Measurements from ENCODE around the gene GAREM1. TPM values are rescaled to one million over a fixed set of nuclear protein-coding genes. Genes with fewer than 3 reads are reported as not detected.

Gene GAREM1
- total and polyA plus RNA-seq, 7 experiments from 2014 or later = 0.06 to 1.0 (median 0.43) TPM; not detected in 2

- CTCF ChIA-PET = no interaction called here
- H3K27ac Mint-ChIP-seq = no peak overlapping the region
These were observed 20.5 kb downstream of the GAREM1 start for GRCh38 chr18:32450026-32450691.

DNA sequence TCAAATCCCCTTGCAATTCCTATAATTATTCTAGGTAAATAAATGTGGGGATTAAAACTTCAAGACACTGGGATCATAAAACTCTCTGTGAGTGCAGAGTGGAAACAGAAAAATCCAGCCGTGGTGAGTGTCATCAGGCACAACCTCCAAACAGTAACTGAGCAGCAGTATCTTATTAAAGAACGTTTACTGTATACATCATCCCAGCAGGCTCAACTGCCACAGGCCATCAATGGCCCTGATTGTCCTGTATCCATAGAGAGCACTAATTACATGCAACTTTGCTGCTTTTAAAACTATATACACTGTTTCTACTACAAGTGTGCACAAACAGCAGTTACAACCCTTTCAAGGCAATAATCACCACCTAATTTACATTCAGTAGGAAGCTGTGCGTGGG lies 23.9 kb downstream of the GAREM1 start:
- POLR2A ChIA-PET = no interaction called here
- Mint-ChIP-seq H3K36me3 (no peaks in the 10 kb centered on the region), H3K27ac (no peak overlapping the region), H3K9me3 (no peaks in the 10 kb centered on the region), H3K4me3 (no peak overlapping the region), H3K4me1 (no peaks in the 10 kb centered on the region), H3K27me3 (peaks cover 5 to 28% (median 11%) of the 10 kb centered on the region in 5 donors)
- no peak for DNase-seq
- CTCF ChIA-PET = no interaction called here
- Histone ChIP-seq H3K27me3 (ENCODE audit: control insufficient read depth in 2 of 2, insufficient read depth in 2 of 2, low read length in 2 of 2) (peaks cover 0 to 3% of the 10 kb centered on the region in 2 donors), H3K4me1 (ENCODE audit: control insufficient read depth in 2 of 2, insufficient read depth in 2 of 2, low read length in 2 of 2) (no peaks in the 10 kb centered on the region), H3K9me3 (ENCODE audit: control insufficient read depth in 2 of 3, low read length in 3 of 3) (no peaks in the 10 kb centered on the region), H3K36me3 (ENCODE audit: control insufficient read depth in 2 of 3, insufficient read depth in 3 of 3, low read length in 3 of 3) (no peaks in the 10 kb centered on the region), H3K4me3 (ENCODE audit: low read length) (no peak overlapping the region), H3K27ac (ENCODE audit: low read depth, low read length) (no peak overlapping the region)
- no peak for ATAC-seq
- intact Hi-C loops (cut with micrococcal nuclease) = no loop called here

More at GRCh38 chr18:32450026-32450691, 20.5 kb downstream of the GAREM1 start:
- intact Hi-C loops (cut with micrococcal nuclease) = no loop called here
- ATAC-seq = no peak
- POLR2A ChIA-PET = no interaction called here
- no peaks in the 10 kb centered on the region for H3K9me3 ChIP-seq (ENCODE audit: control insufficient read depth in 2 of 3, low read length in 3 of 3)
- Mint-ChIP-seq H3K9me3 (no peaks in the 10 kb centered on the region), H3K4me1 (no peaks in the 10 kb centered on the region), H3K4me3 (no peak overlapping the region), H3K27me3 (peaks cover 9 to 33% (median 21%) of the 10 kb centered on the region in 5 donors), H3K36me3 (no peaks in the 10 kb centered on the region)
- no peaks in the 10 kb centered on the region for H3K4me1 ChIP-seq (ENCODE audit: control insufficient read depth in 2 of 2, insufficient read depth in 2 of 2, low read length in 2 of 2)
- H3K4me3 ChIP-seq (ENCODE audit: low read length) = no peak overlapping the region
- H3K27ac ChIP-seq (ENCODE audit: low read depth, low read length) = no peak overlapping the region
- DNase-seq = no peak
- H3K27me3 ChIP-seq (ENCODE audit: control insufficient read depth in 2 of 2, insufficient read depth in 2 of 2, low read length in 2 of 2) = no peaks in the 10 kb centered on the region
- no peaks in the 10 kb centered on the region for H3K36me3 ChIP-seq (ENCODE audit: control insufficient read depth in 2 of 3, insufficient read depth in 3 of 3, low read length in 3 of 3)

DNA sequence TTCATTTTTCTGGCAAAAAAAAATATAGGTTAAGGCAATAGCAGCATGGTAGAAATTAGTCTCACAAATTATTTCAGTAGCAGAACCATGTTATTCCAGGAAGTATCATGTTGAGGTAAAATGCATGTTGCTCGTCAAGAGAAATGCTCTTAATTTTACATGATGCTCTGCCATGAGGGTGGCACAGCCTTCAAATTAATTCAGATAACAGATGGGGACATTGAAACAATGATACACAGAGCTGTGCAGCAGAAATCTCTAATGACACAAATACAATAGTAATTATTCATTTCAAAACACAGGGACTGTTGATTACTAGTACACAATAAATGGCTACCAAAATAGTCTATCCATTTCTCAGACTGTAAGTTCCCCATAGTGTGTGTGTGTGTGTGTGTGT lies 24.8 kb downstream of the GAREM1 start:
- H3K4me1 Mint-ChIP-seq = no peaks in the 10 kb centered on the region
- ChIA-PET CTCF (no interaction called here), POLR2A (no interaction called here)
- Histone ChIP-seq H3K36me3 (ENCODE audit: control insufficient read depth in 2 of 3, insufficient read depth in 3 of 3, low read length in 3 of 3) (no peaks in the 10 kb centered on the region), H3K9me3 (ENCODE audit: control insufficient read depth in 2 of 3, low read length in 3 of 3) (no peaks in the 10 kb centered on the region), H3K4me1 (ENCODE audit: control insufficient read depth in 2 of 2, insufficient read depth in 2 of 2, low read length in 2 of 2) (no peaks in the 10 kb centered on the region), H3K27me3 (ENCODE audit: control insufficient read depth in 2 of 2, insufficient read depth in 2 of 2, low read length in 2 of 2) (peaks cover 0 to 3% of the 10 kb centered on the region in 2 donors), H3K27ac (ENCODE audit: low read depth, low read length) (no peak overlapping the region), H3K4me3 (ENCODE audit: low read length) (no peak overlapping the region)
- H3K27me3 Mint-ChIP-seq = peaks cover 10 to 28% (median 16%) of the 10 kb centered on the region in 5 donors
- intact Hi-C loops (cut with micrococcal nuclease) = no loop called here
- ATAC-seq (no peak), DNase-seq (no peak)
- no peak overlapping the region for H3K4me3 Mint-ChIP-seq
- H3K27ac Mint-ChIP-seq = no peak overlapping the region
- H3K9me3 Mint-ChIP-seq = peaks cover 0 to 2% (median 0%) of the 10 kb centered on the region in 11 donors
- no peaks in the 10 kb centered on the region for H3K36me3 Mint-ChIP-seq

GRCh38 chr18:32443706-32444215 lies 26.9 kb downstream of the GAREM1 start:
- Mint-ChIP-seq H3K36me3 (no peaks in the 10 kb centered on the region), H3K4me3 (no peak overlapping the region), H3K27me3 (peaks cover 8 to 28% (median 14%) of the 10 kb centered on the region in 5 donors), H3K9me3 (peaks cover 0 to 2% (median 0%) of the 10 kb centered on the region in 11 donors), H3K27ac (no peak overlapping the region), H3K4me1 (no peaks in the 10 kb centered on the region)
- H3K4me3 ChIP-seq (ENCODE audit: low read length) = no peak overlapping the region
- peaks cover 0 to 3% of the 10 kb centered on the region in 2 donors for H3K27me3 ChIP-seq (ENCODE audit: control insufficient read depth in 2 of 2, insufficient read depth in 2 of 2, low read length in 2 of 2)
- ATAC-seq = no peak
- no peaks in the 10 kb centered on the region for H3K36me3 ChIP-seq (ENCODE audit: control insufficient read depth in 2 of 3, insufficient read depth in 3 of 3, low read length in 3 of 3)
- ChIA-PET CTCF (no interaction called here), POLR2A (no interaction called here)
- no peak for DNase-seq
- no peak overlapping the region for H3K27ac ChIP-seq (ENCODE audit: low read depth, low read length)
- H3K9me3 ChIP-seq (ENCODE audit: control insufficient read depth in 2 of 3, low read length in 3 of 3) = no peaks in the 10 kb centered on the region
- intact Hi-C loops (cut with micrococcal nuclease) = no loop called here
- no peaks in the 10 kb centered on the region for H3K4me1 ChIP-seq (ENCODE audit: control insufficient read depth in 2 of 2, insufficient read depth in 2 of 2, low read length in 2 of 2)

DNA sequence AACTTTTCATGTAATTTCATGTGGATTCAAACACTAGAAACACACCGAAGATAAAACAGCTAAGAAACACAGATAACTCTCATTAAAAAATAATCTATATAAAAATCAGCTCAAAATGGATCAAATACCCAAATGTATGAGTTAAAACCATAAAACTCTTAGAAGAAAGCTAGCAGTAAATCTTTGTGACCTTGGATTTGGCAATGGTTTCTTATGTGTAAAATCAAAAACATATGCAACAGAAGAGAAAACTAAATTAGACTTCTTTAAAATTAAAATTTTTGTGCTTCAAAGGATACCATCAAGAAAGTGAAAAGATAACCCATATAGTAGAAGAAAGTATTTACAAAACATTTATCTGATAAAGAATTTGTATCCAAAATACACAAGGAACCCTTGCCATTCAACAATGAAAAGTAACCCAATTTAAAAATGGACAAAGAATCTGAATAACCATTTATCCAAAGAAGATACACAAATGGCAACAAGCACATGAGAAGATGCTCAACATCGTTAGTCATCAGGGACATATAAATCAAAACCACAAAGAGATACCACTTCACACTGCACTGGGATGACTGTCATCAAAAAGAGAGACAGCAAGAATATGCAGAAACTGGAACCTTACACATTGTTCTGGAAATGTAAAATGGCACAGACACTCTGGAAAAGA lies 27.5 kb downstream of the GAREM1 start:
- no peaks in the 10 kb centered on the region for H3K4me1 Mint-ChIP-seq
- no peak overlapping the region for H3K4me3 Mint-ChIP-seq
- ATAC-seq = no peak
- H3K27ac ChIP-seq (ENCODE audit: low read depth, low read length) = no peak overlapping the region
- no peaks in the 10 kb centered on the region for H3K36me3 Mint-ChIP-seq
- ChIA-PET POLR2A (no interaction called here), CTCF (no interaction called here)
- no peak overlapping the region for H3K4me3 ChIP-seq (ENCODE audit: low read length)
- intact Hi-C loops (cut with micrococcal nuclease) = no loop called here
- peaks cover 0 to 3% of the 10 kb centered on the region in 2 donors for H3K27me3 ChIP-seq (ENCODE audit: control insufficient read depth in 2 of 2, insufficient read depth in 2 of 2, low read length in 2 of 2)
- no peaks in the 10 kb centered on the region for H3K36me3 ChIP-seq (ENCODE audit: control insufficient read depth in 2 of 3, insufficient read depth in 3 of 3, low read length in 3 of 3)
- no peaks in the 10 kb centered on the region for H3K4me1 ChIP-seq (ENCODE audit: control insufficient read depth in 2 of 2, insufficient read depth in 2 of 2, low read length in 2 of 2)
- no peak for DNase-seq
- H3K27me3 Mint-ChIP-seq = peaks cover 8 to 26% (median 14%) of the 10 kb centered on the region in 5 donors
- H3K9me3 Mint-ChIP-seq = peaks cover 0 to 2% (median 0%) of the 10 kb centered on the region in 11 donors
- H3K9me3 ChIP-seq (ENCODE audit: control insufficient read depth in 2 of 3, low read length in 3 of 3) = no peaks in the 10 kb centered on the region
- no peak overlapping the region for H3K27ac Mint-ChIP-seq

DNA sequence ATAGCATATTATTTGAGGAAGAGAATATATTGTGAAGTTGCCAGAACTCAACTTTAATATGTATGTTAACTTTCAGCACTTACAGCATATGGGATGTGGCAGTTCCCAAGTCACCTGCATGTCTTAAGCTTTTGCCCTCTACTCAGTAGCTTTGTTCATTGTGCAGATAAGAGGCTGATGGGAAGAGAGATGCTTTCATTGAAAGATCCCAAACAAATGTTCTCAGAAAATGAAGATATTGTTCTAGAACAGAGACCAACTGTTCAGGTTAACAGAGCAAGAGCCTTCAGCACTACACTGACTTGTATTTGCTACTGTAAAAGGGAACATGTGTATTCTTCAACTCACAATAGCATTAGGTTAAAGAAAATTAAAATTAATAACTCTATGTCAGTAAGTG lies 28.1 kb downstream of the GAREM1 start:
- DNase-seq = no peak
- Histone ChIP-seq H3K36me3 (ENCODE audit: control insufficient read depth in 2 of 3, insufficient read depth in 3 of 3, low read length in 3 of 3) (no peaks in the 10 kb centered on the region), H3K27ac (ENCODE audit: low read depth, low read length) (no peak overlapping the region), H3K9me3 (ENCODE audit: control insufficient read depth in 2 of 3, low read length in 3 of 3) (no peaks in the 10 kb centered on the region), H3K4me3 (ENCODE audit: low read length) (no peak overlapping the region), H3K4me1 (ENCODE audit: control insufficient read depth in 2 of 2, insufficient read depth in 2 of 2, low read length in 2 of 2) (no peaks in the 10 kb centered on the region), H3K27me3 (ENCODE audit: control insufficient read depth in 2 of 2, insufficient read depth in 2 of 2, low read length in 2 of 2) (peaks cover 0 to 3% of the 10 kb centered on the region in 2 donors)
- intact Hi-C loops (cut with micrococcal nuclease) = no loop called here
- CTCF ChIA-PET = no interaction called here
- Mint-ChIP-seq H3K27ac (no peak overlapping the region), H3K9me3 (peaks cover 0 to 2% (median 0%) of the 10 kb centered on the region in 11 donors), H3K4me1 (no peaks in the 10 kb centered on the region), H3K27me3 (peaks cover 8 to 23% (median 12%) of the 10 kb centered on the region in 5 donors), H3K4me3 (no peak overlapping the region), H3K36me3 (no peaks in the 10 kb centered on the region)
- no peak for ATAC-seq
- POLR2A ChIA-PET = no interaction called here

- ATAC-seq (no peak), DNase-seq (no peak)
- Histone ChIP-seq H3K27ac (ENCODE audit: low read depth, low read length) (no peak overlapping the region), H3K27me3 (ENCODE audit: control insufficient read depth in 2 of 2, insufficient read depth in 2 of 2, low read length in 2 of 2) (peaks cover 0 to 3% of the 10 kb centered on the region in 2 donors), H3K4me1 (ENCODE audit: control insufficient read depth in 2 of 2, insufficient read depth in 2 of 2, low read length in 2 of 2) (no peaks in the 10 kb centered on the region), H3K4me3 (ENCODE audit: low read length) (no peak overlapping the region), H3K9me3 (ENCODE audit: control insufficient read depth in 2 of 3, low read length in 3 of 3) (no peaks in the 10 kb centered on the region), H3K36me3 (ENCODE audit: control insufficient read depth in 2 of 3, insufficient read depth in 3 of 3, low read length in 3 of 3) (no peaks in the 10 kb centered on the region)
- Mint-ChIP-seq H3K27ac (no peak overlapping the region), H3K9me3 (peaks cover 0 to 2% (median 0%) of the 10 kb centered on the region in 11 donors), H3K27me3 (peaks cover 11 to 18% (median 11%) of the 10 kb centered on the region in 5 donors), H3K4me1 (no peaks in the 10 kb centered on the region), H3K4me3 (no peak overlapping the region), H3K36me3 (no peaks in the 10 kb centered on the region)
- ChIA-PET POLR2A (no interaction called here), CTCF (no interaction called here)
- intact Hi-C loops (cut with micrococcal nuclease) = no loop called here
These were observed 29.1 kb downstream of the GAREM1 start for GRCh38 chr18:32441533-32441932.
